ENCODE data around the gene GFRA1. TPM values are rescaled to one million over a fixed set of nuclear protein-coding genes. Genes with fewer than 3 reads are reported as not detected.

The GFRA1 gene
- total RNA-seq, 1 donor from 2014 or later: 14.0 TPM

- Histone ChIP-seq H3K4me2 (no peak overlapping the region), H3K4me1 (no peaks in the 10 kb centered on the region), H3K9me3 (ENCODE audit: low read depth) (no peaks in the 10 kb centered on the region), H3K4me3 (no peak overlapping the region), H4K20me1 (ENCODE audit: low read depth) (no peaks in the 10 kb centered on the region), H3K36me3 (no peaks in the 10 kb centered on the region), H3K27ac (no peak overlapping the region), H3K27me3 (no peaks in the 10 kb centered on the region), H2AFZ (replicated peaks) (no peak overlapping the region), H3F3A (ENCODE audit: low read depth) (no peaks in the 10 kb centered on the region), H3K79me2 (ENCODE audit: low read depth) (no peaks in the 10 kb centered on the region), H3K9ac (no peak overlapping the region)
- peaks cover 2% of the 10 kb centered on the region for H3K27me3 Mint-ChIP-seq (ENCODE audit: insufficient read depth, low read depth)
- TF ChIP-seq CTCF (IDR thresholded peaks at IDR 0.05): no peak
- no peak for TF ChIP-seq EZH2 (IDR thresholded peaks at IDR 0.05)
- TF ChIP-seq EZH2phosphoT487 (IDR thresholded peaks at IDR 0.05): no peak
- H3K9me3 Mint-ChIP-seq: peaks cover 6% of the 10 kb centered on the region
- H3K27ac Mint-ChIP-seq: no peak overlapping the region
- no peak for DNase-seq (ENCODE audit: low spot score)
- peaks cover 5% of the 10 kb centered on the region for H3K4me1 Mint-ChIP-seq
- no peak overlapping the region for H3K4me3 Mint-ChIP-seq
- H3K36me3 Mint-ChIP-seq: no peaks in the 10 kb centered on the region
These were observed 148.2 kb downstream of the GFRA1 start for GRCh38 chr10:116124777-116125176.

- no peak for DNase-seq (ENCODE audit: low spot score)
- Histone ChIP-seq H2AFZ (replicated peaks) (no peak overlapping the region), H3K4me3 (no peak overlapping the region), H4K20me1 (ENCODE audit: low read depth) (no peaks in the 10 kb centered on the region), H3K9me3 (ENCODE audit: low read depth) (no peaks in the 10 kb centered on the region), H3K79me2 (ENCODE audit: low read depth) (no peaks in the 10 kb centered on the region), H3K36me3 (no peaks in the 10 kb centered on the region), H3K9ac (no peak overlapping the region), H3K27ac (no peak overlapping the region), H3K4me2 (no peak overlapping the region), H3F3A (ENCODE audit: low read depth) (no peaks in the 10 kb centered on the region), H3K4me1 (no peaks in the 10 kb centered on the region), H3K27me3 (no peaks in the 10 kb centered on the region)
- peaks cover 2% of the 10 kb centered on the region for H3K27me3 Mint-ChIP-seq (ENCODE audit: insufficient read depth, low read depth)
- H3K36me3 Mint-ChIP-seq: no peaks in the 10 kb centered on the region
- no peak overlapping the region for H3K27ac Mint-ChIP-seq
- H3K4me3 Mint-ChIP-seq: no peak overlapping the region
- TF ChIP-seq CTCF (IDR thresholded peaks at IDR 0.05): no peak
- TF ChIP-seq EZH2phosphoT487 (IDR thresholded peaks at IDR 0.05): no peak
- TF ChIP-seq EZH2 (IDR thresholded peaks at IDR 0.05): no peak
- peaks cover 5% of the 10 kb centered on the region for H3K4me1 Mint-ChIP-seq
- no peaks in the 10 kb centered on the region for H3K9me3 Mint-ChIP-seq
These were observed 150.3 kb downstream of the GFRA1 start for GRCh38 chr10:116122664-116123063.

GRCh38 chr10:116121640-116122525 is 151.1 kb downstream of the GFRA1 start:
- Histone ChIP-seq H3K9me3 (ENCODE audit: low read depth) (no peaks in the 10 kb centered on the region), H3K36me3 (no peaks in the 10 kb centered on the region), H3K79me2 (ENCODE audit: low read depth) (no peaks in the 10 kb centered on the region), H3K9ac (no peak overlapping the region), H3K4me1 (no peaks in the 10 kb centered on the region), H2AFZ (replicated peaks) (no peak overlapping the region), H4K20me1 (ENCODE audit: low read depth) (no peaks in the 10 kb centered on the region), H3K27ac (no peak overlapping the region), H3F3A (ENCODE audit: low read depth) (no peaks in the 10 kb centered on the region), H3K27me3 (no peaks in the 10 kb centered on the region), H3K4me2 (no peak overlapping the region), H3K4me3 (no peak overlapping the region)
- TF ChIP-seq CTCF (IDR thresholded peaks at IDR 0.05) (no peak), EZH2 (IDR thresholded peaks at IDR 0.05) (no peak), EZH2phosphoT487 (IDR thresholded peaks at IDR 0.05) (no peak)
- no peak for DNase-seq (ENCODE audit: low spot score)
- Mint-ChIP-seq H3K4me3 (no peak overlapping the region), H3K4me1 (peaks cover 4% of the 10 kb centered on the region), H3K27ac (no peak overlapping the region), H3K27me3 (ENCODE audit: insufficient read depth, low read depth) (peaks cover 4% of the 10 kb centered on the region), H3K9me3 (no peaks in the 10 kb centered on the region), H3K36me3 (no peaks in the 10 kb centered on the region)
